Epithelial cell of prostate (primary cell): ENCODE results near the gene MYO7B.
A peak's percentile ranks its signal among the peaks of the same experiment; 100 is the strongest.

Experiments
- DNase-seq: peaks from one replicate; pipeline ENCODE4 v3.0.0-alpha.2; 2011; ENCODE audit warnings: low read depth, low spot score
- H3K27ac ChIP-seq: fragments of 450-650 bp; 2 replicates; pipeline ENCODE4 v1.5.1; 2017; ENCODE audit warnings: mild to moderate bottlenecking

MYO7B gene

GRCh38 chr2:127655209-127656073 is 120.0 kb downstream of the MYO7B start:
- H3K27ac ChIP-seq = no peak overlapping the region
- no peak for DNase-seq

GRCh38 chr2:127656569-127657231 is 121.2 kb downstream of the MYO7B start:
- DNase-seq = no peak
- no peak overlapping the region for H3K27ac ChIP-seq

DNA sequence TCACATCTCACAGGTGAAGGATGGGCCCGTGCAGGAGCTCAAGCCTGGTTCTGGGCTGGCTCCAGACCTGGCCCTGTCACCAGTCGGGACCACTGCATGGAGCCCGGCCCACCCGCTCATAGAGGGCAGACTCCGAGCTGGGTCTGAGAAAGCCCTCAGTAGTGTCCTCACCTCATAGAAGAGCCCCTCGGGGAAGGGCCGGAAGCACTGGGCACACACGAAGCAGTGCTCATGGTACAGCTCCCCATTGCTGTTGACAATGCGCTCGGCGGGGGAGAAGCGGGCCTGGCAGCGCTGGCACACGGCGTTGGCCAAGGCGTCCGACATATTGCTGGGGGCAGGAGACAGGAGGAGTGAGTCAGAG is 121.7 kb downstream of the MYO7B start:
- H3K27ac ChIP-seq = no peak overlapping the region
- DNase-seq = no peak

GRCh38 chr2:127658146-127658545 is 122.7 kb downstream of the MYO7B start:
- no peak for DNase-seq
- H3K27ac ChIP-seq = no peak overlapping the region

DNA sequence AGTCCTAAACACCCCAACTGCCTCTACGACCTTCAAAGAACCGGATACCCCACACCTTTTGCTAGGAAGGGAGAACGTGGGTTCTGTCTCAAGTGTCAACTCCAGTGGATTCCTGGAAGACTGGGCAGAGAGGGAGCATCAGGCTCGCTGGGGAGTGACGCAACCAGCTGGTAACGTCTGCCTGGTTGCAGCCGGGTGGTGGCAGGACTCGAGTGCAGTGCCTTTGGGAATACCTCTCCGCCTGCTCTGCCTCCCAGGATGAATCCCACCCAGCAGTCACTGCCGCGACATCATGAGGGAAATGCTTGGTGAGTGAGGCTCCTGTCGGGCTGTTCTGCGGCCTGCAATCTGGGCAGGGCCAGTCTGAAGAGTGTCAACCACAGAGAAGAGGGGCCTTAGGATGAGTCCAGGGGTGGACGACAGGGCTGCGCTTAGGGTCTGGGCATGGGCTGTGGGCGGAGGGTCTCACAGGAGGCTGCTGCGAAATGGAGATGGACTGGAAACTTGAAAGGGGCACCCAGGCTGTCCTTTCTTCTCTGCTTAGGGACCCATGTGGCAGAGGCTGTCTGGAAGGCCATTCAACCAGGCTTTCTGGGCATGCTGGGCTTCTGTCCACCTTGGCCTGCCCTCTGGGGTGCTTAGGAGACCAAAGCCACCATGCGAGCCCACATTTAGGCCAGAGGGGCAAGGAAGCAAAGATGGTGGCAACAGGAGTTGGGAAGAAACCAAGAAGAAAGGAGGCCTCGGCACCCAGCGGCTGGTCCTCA is 123.3 kb downstream of the MYO7B start:
- no peak for DNase-seq
- H3K27ac ChIP-seq = no peak overlapping the region

DNA sequence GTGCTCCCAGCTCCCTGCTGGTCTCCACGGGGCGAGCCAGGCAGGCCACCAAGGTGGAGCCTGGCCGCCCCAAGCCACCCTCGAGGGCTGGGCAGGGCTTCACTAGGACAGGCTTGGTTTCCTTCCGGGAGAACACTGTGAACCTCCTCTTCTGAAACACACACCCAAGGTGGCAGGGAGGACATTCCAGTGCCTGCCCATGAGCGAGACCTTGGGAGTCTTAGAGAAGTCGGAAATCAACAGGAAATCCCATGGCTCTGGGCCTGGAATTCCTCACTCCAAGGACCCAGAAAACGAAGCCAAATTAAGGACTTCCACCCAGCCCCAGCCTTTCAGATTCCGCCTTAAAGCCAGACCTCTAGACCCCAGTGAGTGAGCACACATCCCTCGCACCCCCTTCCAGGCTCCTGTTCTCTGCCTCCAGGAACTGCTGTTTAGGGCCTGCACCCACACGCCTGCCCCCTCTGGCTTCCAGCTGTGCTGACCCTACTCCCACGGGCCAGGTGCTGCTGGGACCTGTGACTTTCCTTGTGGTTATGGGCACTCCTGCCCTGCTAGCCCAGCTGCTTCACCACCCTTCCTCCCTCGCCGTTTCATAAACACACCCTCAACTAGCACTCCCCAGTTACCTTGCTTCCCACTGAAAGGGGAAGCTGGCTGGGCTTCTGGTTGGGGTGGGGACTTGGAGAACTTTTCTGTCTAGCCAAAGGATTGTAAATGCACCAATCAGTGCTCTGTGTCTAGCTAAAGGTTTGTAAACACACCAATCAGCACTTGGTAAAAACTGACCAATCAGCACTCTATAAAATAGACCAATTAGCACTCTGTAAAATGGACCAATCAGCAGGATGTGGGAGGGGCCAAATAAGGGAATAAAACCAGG is 124.2 kb downstream of the MYO7B start:
- no peak for DNase-seq
- H3K27ac ChIP-seq = no peak overlapping the region

GRCh38 chr2:127660291-127660578 is 124.8 kb downstream of the MYO7B start:
- no peak for DNase-seq
- H3K27ac ChIP-seq = no peak overlapping the region

DNA sequence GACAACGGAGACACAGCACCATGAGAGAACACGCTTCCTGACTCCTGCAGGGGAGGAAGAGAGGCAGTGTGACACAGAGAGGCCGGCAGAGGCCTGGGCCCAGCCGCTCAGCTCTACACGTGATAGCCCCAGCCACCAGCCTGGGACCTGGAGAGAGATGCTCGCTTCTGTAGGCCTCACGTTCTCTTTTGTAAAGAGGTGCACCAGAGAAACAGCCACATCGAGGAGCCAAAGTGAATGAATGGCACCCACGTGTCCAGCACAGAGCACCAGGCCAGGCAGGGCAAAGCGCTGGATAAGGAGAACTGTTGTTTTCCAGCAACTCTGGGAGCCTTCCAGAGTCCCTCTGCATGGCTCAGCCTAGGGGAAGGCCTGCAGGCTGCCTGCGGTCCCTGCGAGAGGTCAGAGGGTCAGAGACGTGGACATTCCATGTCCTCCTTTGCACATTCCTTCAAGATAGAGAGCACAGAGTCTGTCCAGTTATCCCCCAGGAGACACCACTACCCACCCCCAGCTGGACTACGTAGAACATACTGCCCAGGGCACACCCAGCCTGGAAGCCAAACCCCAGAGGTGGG is 125.7 kb downstream of the MYO7B start:
- no peak overlapping the region for H3K27ac ChIP-seq
- no peak for DNase-seq

DNA sequence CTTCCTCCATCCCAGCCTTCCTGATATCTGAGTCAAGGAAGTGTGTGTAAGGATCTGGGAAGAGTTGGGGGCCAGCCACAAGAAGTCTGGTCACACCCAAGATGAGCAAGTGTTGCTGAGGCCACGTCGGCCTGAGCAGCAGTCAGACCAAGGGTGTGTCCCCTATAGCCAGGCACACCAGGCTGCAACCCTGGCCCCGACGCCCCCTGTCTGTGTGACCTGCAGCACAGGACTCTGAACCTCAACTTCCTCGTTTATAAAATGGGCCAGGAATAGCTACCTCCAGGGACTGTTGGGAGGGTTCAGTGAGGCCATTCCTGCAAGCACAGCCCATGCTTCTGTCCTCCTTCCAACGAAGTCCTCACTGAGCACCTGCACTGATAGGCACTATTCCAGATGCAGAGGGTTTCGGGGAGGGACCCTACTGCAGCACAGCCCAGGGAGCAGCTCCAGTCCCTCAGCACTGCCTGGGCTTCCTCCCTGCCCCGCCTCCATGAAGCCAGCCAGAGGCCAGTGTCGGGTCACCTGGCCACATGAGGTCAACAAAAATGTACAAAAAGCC is 126.5 kb downstream of the MYO7B start:
- no peak overlapping the region for H3K27ac ChIP-seq
- DNase-seq = no peak

GRCh38 chr2:127662937-127663565 is 127.6 kb downstream of the MYO7B start:
- DNase-seq = no peak
- H3K27ac ChIP-seq = no peak overlapping the region

DNA sequence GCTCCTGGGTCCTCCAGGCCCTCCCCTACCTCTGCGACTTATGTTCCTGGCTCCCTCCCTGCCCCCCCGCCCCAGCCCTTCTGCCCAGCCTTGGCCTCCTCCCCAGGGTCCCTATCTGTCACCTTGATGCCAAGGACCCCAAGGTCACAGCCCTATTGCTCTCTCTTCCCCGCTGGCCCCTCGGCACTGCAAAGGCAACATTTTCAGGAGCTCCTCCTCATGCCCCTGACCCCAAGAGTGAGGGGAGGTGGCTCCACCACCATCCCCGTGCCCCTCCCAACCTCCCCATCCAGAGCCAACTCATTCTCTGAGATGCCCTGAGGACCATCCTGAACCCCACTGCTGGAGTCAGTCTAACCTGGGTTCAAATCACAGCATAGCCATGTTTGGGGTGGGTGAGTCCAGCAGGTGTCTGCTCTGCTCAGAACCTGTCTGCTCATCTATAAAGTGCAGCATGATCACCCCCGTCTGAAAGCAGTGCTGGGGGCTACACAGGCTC is 128.1 kb downstream of the MYO7B start:
- DNase-seq = no peak
- H3K27ac ChIP-seq = no peak overlapping the region

- no peak for DNase-seq
- H3K27ac ChIP-seq = no peak overlapping the region
These were observed 128.8 kb downstream of the MYO7B start for GRCh38 chr2:127664065-127664894.

GRCh38 chr2:127664895-127665225 is 129.4 kb downstream of the MYO7B start:
- DNase-seq = no peak
- no peak overlapping the region for H3K27ac ChIP-seq

DNA sequence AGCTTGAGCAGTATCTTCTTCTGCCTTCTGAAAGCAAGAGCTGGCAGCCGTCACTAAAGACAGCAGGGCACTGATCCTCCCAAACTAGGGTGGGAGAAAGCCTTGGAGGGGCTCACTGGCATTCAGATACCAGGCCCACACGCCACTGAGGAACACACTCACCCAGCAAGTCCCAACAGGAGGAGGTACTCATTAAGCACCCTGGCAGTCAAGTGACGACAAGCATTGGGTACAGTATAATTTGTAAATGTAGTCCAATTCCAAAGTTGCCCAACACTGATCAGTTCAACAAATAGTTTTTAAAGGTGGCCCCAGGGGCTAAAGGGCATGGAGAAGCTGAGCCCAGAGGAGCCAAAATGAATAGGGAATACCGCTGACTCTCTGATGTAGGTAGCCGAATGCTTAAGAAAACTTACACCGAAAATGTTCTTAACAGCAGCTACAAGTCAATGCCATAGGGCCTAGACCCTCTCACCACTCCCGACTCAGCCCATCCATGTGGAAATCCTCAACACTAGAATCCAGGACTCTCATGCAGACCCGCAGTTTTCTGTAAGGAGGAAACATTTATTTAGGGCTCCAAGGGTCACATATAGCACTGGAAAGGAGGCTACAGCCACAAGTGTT is 129.9 kb downstream of the MYO7B start:
- DNase-seq = peak; percentile 8
- H3K27ac ChIP-seq = no peak overlapping the region

GRCh38 chr2:127669056-127669455 is 133.6 kb downstream of the MYO7B start:
- DNase-seq = no peak

GRCh38 chr2:127670055-127670956 is 134.8 kb downstream of the MYO7B start:
- H3K27ac ChIP-seq = no peak overlapping the region

More at GRCh38 chr2:127669056-127669455, 133.6 kb downstream of the MYO7B start:
- no peak overlapping the region for H3K27ac ChIP-seq

GRCh38 chr2:127670957-127671290 is 135.4 kb downstream of the MYO7B start:
- H3K27ac ChIP-seq = no peak overlapping the region
- DNase-seq = no peak

More at GRCh38 chr2:127670055-127670956, 134.8 kb downstream of the MYO7B start:
- no peak for DNase-seq
